NCI-H1092 treated with DMSO at 0.1 percent for 48 hours (cell line): ENCODE measurements around the gene PPP4R1.
A peak's percentile ranks its signal among the peaks of the same experiment; 100 is the strongest.

Source experiments
- DNase-seq: peaks from one replicate; lab custom pipeline; 2025; lab: John Stamatoyannopoulos, UW

Gene PPP4R1

DNA sequence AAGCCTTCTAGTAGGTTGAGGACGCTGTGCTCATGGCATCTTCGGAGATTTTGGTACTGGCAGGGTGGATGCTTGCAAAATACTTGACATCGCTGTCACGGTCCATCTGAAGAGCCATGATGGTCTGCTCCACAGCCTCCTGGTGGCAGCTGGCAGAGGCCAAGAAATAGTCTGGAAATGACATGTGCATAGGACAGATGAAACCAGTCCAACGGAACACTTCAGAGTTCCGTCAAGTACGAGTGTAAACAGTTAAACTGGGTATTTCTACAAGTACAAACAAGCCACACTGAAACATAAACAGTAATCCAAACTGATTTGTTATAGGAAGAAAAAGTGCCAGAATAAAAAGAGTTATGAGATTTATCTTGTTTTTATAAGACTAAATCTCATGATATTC lies 66.6 kb downstream of the PPP4R1 start:
- DNase-seq: peak; percentile 28

DNA sequence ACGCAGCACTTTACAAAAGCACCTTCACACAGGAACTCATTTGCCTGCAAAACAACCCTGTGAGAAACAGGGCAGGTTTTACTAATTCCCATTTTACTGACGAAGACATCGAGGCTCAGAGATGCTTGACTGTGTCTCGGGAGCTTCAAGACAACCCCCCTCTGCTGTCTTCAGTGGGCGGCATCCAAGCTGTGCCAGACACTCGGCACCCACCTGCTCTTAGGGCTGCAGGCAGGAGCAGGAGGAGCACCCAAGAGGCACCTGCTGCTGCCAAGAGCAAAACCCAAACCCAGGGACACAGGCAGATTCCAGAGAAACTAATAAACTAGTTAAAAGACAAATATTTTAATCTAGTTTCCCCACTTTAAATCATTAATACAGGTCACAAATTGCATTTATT lies 67.9 kb downstream of the PPP4R1 start:
- no peak for DNase-seq

DNA sequence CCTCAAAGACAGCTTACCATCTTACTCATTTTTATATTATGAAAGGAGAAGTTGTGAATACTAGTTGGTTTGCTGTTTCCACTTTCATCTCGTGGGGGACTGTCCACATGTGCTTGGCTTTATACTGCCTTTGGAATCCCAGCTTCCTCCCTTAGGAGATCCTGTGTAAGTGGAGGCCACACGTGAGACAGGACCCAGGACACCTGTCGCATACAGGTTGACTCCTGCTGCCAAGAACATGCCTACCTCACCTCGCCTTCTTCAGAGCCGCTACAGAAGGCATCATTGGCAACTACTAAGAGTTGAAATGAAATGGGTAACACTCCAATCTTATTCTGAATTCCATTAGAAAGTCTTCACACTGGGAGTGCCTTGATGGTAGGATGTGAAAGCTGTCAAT lies 69.3 kb downstream of the PPP4R1 start:
- no peak for DNase-seq

DNA sequence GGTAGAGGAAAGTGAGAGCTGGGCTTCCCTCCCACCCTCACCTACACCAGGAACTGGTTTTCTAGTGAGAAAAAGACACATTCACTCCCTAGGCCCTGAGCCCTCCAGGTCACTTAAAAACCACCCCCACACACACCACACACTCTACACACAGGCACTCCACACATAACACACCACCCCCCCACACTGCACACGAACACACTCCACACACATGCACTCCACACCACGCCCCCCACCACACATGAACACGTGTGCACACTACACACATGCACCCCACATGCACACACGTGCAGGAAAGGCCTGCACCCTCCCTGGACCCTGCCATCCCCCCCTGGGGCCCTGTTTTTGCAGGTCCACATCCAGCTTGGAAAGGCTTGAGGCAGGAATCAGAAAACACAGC lies 71.4 kb downstream of the PPP4R1 start:
- no peak for DNase-seq

DNA sequence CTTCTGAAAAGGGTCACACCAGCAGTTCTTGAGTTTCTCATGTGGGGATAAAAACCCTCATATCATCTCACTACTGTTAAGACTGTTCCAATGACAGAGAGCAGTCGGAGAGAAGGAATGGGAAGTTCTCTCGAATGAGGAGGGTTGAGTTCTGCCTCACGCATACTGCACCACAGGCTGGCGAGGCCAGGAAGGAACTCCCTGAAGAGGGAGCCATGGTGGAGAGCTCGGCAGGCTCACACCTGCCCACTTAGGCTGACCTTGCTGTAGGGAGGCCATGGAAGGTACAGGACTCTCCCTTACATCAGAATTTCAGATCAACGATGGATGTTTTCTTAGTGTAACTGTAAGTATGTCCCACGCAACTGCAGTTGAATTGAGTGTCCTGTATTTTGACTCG lies 74.4 kb downstream of the PPP4R1 start:
- DNase-seq: no peak

DNA sequence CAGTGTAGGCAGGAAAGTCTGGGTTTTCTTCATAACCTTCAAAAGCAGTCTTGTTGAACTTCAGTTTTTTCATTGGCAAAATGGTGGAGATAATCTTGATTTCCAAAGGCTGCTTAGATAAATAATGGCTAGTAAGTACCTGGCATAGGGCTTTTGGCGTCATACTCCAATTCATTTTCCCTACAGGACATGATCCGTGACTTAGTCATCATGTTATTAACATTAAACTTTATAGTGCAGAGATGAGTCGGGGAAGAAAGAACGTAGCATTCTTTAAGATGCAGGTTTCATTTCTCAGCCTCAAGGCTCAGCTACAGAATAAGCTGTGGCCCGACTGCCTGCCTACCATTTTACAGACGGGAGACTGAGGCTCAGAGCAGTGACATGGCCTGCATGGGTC lies 75.1 kb downstream of the PPP4R1 start:
- no peak for DNase-seq

DNA sequence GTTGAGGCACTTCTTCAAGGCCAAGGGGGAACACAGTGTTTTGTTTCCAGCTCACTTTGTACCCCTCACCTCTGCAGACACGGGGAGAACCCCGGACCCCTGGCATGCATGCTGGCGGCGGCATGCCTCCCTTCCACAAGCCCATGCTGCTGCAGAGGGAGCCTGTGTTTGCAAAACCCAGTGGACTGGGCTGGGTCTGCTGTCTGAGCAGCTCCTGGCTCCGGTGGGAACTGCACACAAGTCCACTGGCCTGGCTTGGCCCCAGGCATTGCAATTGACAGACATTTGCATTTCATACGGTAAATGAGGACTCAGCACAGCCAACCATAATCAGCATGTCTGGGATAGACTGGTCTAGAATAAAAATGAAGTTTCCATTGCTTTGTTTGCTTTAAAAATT lies 76.7 kb downstream of the PPP4R1 start:
- DNase-seq: no peak

DNA sequence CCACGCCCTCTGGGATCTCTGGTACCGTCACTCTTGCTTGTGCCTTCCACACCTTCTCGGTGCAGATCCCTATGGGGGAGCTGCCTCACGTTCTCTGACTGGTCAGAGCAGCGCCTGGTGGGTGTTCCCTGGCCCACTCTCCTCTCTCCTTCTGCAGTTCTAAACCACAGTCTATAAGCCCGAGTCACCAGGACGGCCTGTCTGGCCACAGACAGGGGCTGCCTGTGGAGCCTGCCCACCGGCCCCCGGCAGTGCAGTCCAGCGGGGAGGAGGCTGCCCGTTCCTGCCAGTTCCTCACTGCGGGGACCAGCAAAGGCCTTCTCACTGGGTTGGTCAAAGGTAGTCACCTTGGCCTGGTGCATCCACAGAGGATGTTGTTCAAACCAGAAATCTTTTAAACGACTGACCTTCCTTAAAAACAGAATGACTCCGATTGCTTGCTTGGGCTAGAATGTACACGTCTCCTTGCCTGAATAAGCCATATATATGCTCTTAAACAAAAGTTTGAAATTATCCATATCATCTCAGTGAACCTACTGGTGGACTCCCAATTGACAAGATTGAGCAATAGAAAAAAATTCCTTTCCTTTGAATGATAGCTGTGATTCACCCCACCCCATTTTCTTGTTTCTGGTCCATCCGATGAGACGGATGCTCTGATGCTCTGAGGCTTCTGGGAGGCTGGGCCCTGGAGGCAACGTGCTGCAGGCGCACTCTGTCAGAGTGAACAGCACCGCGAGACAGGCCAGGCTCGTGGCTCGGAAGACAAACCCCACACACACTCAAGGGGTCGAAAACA lies 77.8 kb downstream of the PPP4R1 start:
- no peak for DNase-seq

DNA sequence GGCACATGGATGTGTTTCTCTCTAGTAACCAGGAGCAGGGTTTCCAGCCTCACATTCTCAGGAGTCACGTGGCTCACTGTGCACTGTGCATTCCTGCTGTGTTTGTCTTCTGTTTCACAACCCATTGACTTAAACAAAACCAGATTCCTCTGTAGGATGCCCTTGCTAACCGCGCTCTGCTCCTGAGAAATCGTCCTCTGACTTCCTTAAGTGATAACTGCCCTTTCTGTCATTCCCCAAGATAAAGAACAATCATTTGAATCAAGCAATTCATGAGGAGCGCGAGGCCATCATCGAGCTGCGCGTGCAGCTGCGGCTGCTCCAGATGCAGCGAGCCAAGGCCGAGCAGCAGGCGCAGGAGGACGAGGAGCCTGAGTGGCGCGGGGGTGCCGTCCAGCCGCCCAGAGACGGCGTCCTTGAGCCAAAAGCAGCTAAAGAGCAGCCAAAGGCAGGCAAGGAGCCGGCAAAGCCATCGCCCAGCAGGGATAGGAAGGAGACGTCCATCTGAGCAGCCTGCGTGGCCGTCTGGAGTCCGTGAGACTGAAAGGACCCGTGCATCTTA lies 78.8 kb downstream of the PPP4R1 start:
- no peak for DNase-seq

DNA sequence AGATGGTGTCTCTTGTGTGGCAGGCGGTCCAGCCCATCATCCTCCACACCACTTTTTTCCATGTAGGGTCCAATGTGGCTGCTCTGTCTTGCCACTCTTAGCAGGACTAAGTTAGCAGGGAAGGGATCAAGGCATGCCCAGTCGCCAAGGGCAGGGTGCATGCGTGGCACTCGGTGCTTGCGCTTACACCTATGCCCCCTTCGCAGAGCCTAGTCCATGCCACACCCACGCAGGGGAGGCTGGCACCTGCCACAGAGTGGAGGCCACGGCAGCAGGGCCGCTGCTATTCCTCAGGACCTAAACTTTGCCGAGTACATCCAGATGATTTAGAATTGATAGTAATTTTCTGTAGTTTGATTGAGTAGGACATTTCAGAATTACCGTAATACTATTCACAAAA lies 79.5 kb downstream of the PPP4R1 start:
- no peak for DNase-seq

DNA sequence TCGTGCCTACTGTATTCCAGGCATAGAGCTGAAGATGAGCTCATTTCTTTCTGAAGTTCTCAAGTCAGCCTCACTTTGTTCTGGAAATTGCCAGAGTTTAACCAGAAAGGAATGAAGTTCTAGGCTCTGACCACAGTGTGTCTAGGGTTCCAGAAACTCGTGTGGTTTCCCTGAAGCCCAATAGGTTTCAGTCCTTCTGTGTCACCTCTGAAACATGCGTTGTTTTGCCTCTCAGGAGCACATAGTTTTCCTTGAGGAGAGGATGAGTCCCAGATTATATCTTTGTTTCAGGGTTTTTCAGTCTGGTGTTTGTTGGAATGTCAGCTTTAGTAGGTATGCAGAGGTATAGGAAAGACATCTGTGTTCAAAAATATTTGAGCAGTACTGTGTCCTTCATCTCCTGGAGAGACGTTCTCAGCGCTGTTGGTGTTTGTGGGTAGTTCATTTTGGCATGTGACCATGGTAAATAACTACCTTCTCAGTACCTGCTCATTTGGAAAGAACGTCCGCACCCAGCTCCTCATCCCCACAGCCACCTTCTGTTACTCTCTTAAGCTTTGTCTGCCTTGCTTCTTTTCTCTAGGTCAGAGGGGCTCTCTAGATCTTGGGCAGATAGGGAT lies 82.5 kb downstream of the PPP4R1 start:
- DNase-seq: no peak

DNA sequence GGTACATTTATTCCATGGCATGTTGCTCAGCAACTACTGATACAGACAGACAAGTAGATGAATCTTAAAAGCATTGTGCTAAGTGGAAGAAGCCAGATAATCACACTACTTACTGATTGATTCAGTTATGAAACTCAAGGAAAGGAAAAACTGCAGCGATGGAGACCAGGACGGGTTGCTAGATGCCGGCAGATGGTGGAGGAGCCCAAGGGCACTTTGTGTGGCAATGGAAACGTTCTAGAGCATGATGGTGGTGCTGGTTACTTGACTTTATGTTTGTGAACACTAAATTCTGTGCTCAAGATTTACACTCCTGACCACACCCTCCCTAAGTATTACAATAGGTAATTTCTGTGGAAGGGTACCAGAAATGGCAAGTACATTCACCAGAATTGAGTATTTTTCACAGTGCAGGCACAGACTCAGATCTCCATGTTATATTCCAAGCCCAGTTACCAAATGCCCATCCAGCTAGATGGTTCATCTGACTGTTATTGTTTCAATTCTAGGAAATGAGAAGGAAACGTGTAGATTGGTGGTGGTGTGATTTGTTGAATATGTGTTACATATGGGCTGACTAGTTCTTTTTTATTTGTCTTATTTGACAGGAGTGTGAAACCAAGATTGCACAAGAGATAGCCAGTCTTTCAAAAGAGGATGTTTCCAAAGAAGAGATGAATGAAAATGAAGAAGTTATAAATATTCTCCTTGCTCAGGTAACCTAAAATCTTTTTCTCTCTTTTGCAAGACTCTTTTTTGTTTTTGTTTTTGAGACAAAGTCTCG lies 83.9 kb downstream of the PPP4R1 start:
- no peak for DNase-seq

DNA sequence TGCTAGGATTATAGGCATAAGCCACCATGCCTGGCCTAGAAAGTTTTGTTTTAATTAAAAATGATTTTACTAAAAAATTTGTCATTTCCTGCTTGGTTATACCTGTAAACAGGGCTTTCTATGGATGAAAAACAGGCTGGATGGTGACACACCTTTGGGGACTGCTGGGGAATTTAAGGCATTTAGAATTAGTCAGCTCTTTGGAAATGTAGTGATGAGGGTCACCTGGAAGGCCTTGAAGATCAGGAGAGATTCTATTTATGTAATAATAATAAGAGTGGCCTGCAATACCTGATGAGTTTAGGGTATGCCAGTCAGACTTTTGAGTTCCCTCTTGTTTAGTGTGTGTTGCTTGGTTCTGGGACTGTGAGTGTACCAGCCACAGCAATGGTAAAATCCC lies 87.9 kb downstream of the PPP4R1 start:
- no peak for DNase-seq

DNA sequence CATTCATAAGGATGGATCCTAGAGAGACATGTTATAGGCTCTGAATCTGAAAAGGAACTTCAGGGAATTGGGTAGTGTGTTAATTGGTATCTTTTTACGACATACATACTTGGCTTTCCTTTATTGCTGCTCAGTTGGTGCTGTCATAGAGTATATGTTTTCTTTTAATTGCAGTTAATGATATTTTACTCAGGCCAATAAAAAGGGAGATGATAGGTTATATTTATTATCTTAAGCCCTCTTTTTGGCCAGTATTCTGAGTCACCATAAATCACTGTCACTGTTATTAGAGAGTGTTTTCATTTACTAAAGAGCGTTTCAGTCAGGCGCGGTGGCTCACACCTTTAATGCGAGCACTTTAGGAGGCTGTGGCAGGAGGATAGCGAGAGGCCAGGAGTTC lies 91.4 kb downstream of the PPP4R1 start:
- no peak for DNase-seq

DNA sequence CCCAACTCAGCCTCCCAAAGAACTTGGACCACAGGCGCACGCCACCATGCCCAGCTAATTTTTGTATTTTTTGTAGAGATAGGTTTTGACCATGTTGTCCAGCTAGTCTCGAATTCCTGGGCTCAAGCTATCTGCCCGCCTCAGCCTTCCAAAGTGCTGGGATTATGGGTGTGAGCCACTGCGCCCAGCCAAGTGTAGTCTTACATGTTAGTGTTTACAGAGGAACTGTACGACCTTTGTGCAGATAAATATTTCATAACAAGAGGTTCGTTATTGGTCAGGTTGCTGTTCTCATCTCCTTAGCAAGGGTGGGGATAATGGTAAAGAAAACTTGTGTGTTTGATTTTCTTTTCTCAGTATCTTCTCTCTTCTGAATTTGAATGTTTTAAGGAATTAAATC lies 92.6 kb downstream of the PPP4R1 start:
- no peak for DNase-seq

DNA sequence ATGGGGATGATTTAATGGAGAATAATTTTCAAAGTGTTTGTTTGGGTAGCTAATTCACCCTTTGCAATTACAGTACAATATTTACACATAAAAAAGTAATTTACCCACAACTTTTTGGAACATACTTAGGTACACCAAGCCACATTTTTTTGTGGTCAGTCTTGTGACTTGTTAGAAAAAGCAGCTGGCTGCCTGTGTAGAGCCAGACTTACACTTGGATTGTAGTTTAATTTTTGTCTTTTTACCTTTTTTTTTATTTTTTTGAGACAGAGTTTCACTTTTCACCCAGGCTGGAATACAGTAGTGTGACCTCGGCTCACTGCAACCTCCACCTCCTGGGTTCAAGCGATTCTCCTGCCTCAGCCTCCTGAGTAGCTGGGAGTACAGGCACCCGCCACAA lies 93.7 kb downstream of the PPP4R1 start:
- no peak for DNase-seq

DNA sequence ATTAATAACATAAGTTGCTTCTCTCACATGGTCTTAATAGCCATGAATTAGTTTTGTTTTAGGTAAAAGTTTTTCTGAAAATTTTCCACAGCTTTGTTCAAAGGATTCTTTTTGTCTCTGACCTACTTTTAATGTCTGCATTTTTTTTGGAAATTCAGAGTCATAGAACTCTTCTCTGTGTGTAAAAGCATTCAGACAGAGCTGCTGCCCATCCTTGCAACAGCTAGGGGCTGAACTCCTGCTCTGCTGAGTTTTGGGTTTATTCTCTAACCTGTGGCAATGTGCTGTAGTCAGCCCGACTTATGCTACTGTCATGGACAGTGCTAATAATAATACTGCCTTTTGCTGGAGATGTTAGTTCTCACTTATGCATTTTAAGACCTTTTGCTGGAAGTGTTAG lies 95.0 kb downstream of the PPP4R1 start:
- DNase-seq: no peak

DNA sequence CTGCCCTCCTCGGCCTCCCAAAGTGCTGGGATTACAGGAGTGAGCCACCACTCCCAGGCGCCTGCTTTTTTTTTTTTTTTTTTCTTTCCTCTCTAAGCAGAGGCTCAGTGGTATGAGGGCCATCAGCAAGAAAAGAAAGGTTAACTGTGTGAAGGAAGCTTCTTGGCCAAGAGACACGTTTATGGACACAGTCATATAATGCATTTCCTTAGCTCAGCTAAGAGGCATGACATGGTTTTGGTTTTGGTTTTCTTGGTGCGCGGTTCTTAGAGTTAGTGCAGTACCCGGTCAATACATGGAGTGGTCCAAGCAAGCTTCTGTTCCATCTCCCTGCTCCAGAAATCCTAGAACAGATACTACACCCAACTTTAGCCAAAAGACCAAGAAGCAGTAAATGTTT lies 96.5 kb downstream of the PPP4R1 start:
- DNase-seq: no peak

DNA sequence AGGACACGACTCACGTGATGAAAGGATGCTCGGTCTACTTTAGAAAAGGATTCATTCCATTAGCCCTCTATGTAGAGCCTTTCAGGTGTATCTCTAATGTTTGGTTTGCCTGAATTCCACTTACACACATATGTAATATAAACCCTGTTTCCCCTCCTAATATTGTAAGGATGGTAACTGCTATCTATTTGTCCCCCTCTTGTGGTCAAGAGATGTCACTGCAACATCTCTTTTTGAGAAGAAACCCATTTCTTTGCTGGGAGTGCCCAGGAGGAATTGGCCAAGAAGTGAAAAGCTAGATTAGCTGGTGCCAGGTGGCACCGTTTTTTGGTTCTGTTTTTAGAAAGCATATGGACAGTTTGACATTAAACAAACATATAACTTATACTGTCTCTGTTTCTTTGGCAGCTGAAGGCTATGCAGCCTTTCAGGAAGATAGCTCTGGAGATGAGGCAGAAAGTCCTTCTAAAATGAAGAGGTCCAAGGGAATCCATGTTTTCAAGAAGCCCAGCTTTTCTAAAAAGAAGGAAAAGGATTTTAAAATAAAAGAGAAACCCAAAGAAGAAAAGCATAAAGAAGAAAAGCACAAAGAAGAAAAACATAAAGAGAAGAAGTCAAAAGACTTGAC lies 97.8 kb downstream of the PPP4R1 start:
- peak; percentile 39 for DNase-seq

DNA sequence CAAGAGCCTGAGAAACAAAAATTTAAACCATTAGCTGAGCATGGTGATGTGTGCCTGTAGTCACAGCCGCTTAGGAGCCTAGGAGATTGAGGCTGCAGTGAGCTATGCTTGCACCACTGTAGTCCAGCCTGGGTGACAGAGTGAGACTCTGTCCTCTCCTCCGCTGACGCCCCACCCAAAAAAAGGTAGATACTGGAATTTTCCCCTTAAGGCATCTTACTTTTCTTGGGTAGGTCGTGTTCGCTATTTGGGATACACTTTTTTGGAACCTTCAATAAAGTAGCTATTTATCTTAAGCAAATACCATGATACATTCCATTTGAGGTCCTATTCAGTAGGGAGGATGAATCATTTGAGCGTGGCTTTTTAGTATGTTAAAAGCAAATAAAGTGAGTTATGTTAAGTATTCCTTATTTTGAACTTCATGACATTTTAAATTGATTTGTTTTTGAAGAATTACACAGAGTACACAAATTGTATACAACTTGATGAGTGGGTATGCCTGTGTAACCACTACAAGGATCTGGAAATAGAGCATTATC lies 100.3 kb downstream of the PPP4R1 start:
- DNase-seq: no peak

DNA sequence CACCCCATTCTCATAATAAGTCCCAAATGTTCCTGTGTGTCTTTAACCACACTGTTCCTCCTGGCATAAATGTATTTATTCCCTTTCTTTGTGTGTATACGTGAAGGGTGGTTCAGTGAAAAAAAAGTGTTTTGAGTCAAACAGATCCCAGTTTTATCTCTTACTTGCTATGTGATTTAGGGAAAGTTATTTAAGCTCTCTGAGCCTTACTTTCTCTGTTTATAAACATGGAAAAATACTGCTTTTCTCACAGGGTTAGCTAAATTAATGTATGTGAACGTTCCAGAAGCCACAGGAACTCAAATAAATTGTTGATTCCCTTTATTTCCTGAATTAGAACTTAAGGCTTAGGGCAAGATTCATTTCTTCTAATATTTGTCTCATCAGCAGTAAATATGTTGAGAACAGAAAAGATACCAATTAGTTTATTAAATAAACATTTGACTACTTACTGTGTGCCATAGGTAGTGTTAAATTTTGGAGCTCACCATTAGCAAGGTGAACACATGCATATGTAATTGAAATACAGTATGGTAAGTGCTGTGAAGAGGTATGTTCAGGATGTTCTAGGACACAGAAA lies 105.8 kb downstream of the PPP4R1 start:
- no peak for DNase-seq
